HG03558 (cell line): ENCODE measurements around the gene SEPHS1.
"Not testable (repeated sequence)": the region's sequence is repeated elsewhere in the genome, so short reads cannot be mapped to it uniquely, and the experiment has no call there.

Experiments
- ATAC-seq: cut with Tn5 transposase; IDR thresholded peaks from one replicate; pipeline ENCODE4 v1.9.1; 2021; ENCODE audit warnings: moderate number of reproducible peaks; ENCODE audit not compliant: unreplicated experiment; ENCODE audit errors: extremely low read depth

The SEPHS1 gene

DNA sequence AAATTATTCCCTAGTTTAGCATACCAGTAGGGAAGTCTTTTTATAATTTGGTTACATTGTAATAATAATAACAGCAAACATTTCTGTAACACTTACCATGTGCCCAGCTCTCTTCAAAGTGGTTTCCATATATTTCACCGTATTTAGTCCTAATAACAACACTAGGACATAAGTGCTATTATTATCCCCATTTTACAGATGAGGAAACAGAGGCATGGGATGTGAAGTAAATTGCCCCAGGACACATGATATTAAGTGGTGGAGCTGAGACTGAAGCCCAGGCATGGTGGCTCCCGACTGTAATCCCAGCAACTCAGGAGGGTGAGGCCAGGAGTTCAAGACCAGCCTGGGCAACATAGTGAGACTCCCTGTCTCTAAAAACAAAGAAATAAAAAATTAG lies 53.3 kb downstream of the SEPHS1 start:
- no peak for ATAC-seq

DNA sequence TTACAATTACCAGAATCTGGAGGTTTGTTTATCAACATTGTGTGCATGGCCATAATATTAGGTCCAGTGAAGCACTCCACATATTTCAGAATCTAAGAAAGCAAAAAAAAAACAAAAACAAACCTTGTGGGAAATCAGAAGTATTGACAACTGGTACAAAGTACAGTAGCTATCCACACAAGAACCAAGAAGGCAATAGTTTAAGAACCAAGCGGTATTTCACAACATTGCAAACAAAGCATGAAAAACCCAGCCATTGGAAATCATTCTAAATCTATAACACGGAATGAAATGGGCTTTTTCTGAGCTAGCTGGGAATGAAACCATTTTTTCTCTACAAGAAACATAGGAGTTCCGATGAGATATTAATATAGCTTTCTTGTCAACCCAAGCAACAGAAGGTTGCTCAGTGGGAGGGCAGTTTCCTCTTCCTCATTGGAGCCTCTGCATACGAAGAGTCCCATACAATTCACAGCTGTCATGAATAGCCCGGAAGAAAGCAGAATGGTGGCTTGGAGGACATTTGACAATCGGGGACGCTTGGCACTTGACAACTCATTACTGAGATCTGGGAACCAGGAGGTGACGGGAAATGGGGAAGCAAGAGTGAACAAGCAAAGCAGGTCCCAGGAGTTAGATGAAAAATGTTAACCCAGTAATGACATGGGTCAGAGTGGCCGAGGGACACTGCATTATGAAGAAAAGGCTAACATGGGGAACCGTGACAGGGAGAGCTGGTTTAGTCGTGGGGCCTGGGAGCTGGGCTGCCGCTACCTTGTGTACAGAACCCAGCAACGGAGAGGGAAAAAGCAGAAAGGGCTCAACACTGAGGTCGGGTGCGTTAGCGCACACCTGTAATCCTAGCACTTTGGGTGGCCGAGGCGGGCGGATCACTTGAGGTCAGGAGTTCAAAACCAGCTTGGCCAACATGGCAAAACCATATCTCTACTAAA lies 56.0 kb downstream of the SEPHS1 start:
- no peak for ATAC-seq

DNA sequence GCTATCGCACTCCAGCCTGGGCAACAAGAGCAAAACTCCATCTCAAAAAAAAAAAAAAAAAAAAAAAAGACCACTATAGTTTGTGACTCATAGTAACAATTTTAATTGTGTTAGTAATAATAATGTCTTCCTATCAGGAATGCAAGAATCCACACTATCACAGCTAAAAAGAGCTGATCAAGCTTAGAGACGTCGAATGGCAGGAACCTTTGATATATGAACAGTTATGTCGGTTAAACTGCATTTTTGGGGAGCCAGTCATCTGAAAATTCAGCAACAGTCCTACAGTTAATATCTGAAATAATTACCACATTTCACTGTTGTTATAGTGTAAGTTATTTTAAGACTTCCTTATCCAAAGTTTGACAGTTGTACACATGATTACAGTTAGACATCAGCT lies 57.0 kb downstream of the SEPHS1 start:
- no peak for ATAC-seq

DNA sequence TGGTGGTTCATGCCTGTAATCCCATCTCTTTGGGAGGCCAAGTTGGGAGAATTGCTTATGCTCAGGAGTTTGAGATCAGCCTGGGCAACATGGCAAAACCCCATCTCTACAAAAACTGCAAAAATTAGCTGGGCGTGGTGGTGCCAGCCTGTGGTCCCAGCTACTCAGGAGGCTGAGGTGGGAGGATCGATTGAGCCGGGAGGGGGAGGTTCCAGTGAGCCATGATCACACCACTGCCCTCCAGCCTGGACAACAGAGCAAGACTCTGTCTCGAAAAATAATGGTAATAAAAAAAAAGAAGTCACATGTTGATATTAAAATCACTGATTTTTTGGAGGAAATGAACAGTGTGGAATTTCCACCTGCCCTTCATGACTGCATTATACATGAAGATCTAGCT lies 64.0 kb downstream of the SEPHS1 start:
- no peak for ATAC-seq

DNA sequence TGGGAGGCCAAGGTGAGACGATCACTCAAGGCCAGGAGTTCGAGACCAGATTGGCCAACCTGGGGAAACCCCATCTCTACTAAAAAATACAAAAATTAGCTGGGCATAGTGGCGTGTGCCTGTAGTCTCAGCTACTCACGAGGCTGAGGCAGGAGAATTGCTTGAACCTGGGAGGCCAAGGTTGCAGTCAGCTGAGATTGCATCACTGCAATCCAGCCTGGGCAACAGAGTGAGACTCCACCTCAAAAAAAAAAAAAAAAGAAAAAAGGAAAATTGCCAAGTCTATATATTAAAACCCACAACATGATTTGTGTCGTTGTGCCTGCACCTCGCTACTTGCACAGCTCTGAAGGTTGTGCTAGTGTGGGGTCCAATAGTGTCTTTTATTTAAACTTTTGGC lies 65.7 kb downstream of the SEPHS1 start:
- not testable (repeated sequence) for ATAC-seq

DNA sequence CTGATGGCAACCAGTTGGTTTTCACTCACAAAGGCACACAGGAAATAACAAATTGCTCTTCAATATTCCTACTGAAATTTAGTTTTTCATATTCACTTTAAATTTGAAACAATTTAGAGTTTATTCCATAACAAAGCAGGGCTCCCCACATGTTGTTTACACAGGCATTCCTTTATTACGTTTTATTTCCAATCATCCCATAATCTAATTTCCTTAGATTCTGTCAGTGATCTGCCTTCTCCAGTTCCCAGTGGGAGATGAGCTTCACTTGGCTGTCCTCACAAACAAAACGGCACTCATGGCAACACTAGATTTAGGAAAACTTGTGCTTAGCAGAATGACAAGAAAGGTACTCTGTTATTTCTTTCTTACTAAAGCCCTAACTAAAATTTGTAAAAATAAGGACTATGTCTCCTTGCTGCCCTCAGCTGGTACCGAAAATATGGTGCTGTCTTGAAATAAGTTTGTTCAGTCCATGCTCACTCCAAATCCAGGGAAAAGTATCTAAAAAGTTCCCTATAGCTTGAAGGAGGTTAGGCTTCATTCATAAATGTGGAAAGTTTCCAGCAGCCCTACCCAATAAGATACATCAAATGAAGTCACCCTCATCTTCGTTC lies 71.2 kb downstream of the SEPHS1 start:
- ATAC-seq = no peak

DNA sequence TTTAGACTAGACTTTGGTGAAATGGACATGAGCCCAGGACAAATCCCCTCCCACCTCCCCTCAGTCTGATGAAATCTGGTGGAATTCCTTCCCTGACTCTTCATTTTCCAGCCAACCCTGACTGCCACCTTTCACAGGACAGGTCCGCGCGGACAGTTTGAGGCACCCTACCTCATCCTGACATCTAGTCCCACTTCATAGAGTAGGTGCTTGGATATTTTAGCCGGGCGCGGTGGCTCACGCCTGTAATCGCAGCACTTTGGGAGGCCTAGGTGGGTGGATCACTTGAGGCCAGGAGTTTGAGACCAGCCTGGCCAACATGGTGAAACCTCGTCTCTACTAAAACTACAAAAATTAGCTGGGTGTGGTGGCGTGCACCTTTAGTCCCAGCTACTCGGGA lies 71.9 kb downstream of the SEPHS1 start:
- not testable (repeated sequence) for ATAC-seq

DNA sequence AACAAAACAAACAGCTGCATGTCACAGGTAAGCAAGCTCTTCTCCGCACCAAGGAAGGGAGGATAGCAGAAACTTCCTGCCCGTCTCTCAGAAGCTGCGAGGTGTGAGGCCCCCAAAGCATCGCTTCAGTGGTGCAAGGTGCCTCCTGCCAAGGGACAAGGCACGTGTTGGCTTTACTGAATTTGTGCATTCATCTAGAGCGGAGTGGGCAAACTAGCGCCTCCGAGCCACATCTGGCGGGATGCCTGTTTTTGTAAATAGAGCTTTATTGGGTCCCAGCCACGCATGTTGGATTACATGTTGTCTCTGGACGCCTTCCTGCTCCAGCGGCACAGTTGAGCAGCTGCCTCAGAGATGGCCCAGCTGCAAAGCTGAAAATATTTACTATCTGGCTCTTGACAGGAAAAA lies 75.9 kb downstream of the SEPHS1 start:
- ATAC-seq = no peak

DNA sequence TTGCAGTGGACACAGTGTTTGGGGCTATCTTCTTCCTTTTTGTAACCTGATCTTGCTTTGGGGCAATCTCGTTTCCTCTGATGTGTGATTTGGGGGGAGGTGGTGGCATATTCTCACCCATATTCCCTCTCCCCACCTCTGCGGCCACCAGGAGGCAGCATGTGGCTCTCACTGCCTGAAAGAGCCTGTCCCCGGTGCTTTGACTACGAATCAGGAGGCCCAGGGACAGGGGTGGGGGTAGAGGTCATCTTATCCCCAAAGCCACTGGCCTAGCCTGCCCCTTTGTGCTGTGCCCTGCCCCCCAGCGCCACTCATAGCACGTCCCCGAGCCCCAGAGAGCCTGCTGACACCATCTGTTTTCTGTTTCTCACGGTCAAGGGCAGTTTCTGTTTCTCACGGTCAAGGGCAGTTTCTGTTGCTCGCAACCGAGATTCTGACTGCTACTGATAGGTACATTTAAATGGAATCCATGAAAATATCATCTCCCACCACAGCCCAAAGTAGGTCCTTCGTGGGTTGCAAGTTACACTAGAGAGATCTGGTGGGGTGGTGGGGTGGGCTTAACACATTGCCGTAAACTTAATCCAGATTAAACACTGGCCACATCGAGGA lies 76.4 kb downstream of the SEPHS1 start:
- no peak for ATAC-seq

DNA sequence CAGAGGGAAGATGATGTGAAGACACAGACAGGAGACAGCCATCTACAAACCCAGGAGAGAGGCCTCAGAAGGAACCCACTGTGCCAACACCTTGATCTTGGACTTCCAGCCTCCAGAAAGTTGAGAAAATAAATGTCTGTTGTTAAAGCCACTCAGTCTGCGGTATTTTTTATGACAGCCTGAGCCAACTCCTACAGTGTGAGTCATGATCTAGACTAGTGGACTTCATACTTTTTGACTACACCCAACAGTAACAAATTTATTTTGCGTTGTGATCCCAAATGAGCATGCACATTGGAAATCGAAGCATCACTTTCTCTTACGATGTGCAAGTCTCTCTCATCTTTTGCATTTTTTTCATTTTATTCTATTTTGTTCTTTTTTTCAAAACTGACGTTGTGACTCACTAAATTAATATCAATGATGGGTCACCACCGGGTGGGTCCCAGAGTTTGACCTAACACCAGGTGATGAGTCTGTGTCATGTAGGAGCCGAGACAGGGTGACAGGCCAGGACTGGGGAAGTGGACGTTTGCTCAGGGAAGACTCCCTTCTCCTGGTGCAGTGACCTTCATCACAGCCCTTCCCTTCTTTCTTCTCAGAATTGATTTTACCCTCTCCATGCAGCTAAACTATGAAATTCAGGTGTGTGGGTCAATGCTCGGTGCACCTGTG lies 77.1 kb downstream of the SEPHS1 start:
- ATAC-seq = no peak

DNA sequence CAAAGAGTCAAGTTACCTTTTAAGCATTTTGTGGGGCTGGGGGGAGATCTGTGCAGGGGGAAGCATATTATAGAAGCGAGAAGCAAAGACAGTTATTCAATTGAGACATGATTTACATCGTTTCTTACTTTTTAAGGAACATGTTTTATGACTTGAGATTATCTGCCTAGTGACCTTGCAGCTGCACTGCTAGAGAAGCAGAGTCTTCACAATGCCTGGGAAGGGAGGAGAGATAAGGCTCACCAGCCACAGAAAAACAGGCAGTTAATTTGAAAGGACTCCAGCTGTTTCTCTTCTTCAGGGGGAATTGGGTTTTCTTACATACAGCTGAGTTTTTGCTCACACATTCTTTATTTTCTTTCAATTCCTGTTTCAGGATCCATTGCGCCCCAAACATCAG lies 79.3 kb downstream of the SEPHS1 start:
- ATAC-seq = no peak

DNA sequence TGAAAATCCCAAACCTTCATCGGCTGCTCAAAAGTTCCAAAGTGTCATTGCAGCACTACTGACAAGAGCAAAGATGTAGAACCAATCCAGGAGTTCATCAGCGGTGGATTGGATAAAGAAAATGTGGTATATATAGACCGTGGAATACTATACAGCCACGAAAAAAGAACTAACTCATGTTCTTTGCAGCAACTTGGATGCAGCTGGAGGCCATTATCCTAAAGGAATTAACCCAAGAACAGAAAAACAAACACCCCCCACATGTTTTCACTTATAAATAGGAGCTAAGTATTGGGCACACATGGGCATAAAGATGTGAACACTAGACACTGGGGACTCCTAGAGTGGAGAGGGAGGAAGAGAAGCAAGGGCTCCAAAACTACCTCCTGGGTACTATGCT lies 79.8 kb downstream of the SEPHS1 start:
- no peak for ATAC-seq
